Ovary (tissue), 3 donors: Measurements from ENCODE around the gene ANXA4.

Source experiments
- EP300 ChIP-seq: sonication (generic); formaldehyde crosslinking; IDR thresholded peaks from one replicate; pipeline ENCODE4 v1.6.1; 2017; ENCODE audit warnings: antibody characterized with exemption
- TF ChIP-seq, protein P1 (sequence below), 3 donors: fragments of 450-650 bp in 2 of 3; fragments of 200-600 bp in 1 of 3; IDR thresholded peaks; one replicate each; pipeline versions ENCODE4 v1.5.1 to v1.8.0; 2016 to 2022; ENCODE audit warnings: antibody characterized with exemption in 3 of 3, mild to moderate bottlenecking in 1 of 3
- donor health status: DM: no; HTN: no; CAD: no.

DNA sequence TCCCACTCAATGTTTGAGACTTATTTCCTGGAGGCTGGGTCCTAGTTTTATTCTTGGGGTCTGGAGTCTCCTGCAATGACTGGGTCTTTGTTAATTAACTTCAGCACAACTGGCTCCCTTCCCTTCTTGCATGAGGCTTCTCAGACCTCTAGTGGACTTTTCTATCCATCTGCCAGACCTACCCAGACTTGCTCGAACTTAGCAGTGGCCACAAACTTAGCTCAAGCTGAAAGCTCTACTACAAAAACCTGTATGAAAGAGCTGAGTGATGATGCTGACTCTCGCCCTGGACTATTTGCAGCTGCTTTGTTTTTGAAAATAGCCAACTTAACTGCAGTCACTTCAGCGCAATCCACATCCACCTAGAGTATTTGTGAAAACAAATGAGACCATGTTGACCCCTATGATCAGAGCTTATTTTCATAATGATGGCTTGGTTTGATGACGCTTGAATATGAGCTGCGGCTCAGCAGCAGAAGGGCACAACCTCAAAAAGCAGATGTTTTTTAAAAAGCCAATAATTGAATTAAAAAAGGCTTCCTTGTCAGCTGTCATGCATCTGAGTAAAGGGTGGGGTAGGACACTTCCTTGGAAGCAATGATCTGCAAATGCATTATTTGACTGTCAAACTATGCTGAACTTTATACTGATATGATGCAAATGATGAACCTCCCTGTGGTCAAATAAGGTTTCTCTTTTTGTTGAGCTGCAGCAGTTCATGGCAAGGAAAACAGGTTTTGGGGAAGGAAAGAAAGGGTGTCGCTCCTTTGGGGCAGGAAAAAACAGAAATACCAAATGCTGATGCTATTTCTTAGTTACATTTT, 10.6 kb upstream of the ANXA4 start:
- TF ChIP-seq, protein P1, sequence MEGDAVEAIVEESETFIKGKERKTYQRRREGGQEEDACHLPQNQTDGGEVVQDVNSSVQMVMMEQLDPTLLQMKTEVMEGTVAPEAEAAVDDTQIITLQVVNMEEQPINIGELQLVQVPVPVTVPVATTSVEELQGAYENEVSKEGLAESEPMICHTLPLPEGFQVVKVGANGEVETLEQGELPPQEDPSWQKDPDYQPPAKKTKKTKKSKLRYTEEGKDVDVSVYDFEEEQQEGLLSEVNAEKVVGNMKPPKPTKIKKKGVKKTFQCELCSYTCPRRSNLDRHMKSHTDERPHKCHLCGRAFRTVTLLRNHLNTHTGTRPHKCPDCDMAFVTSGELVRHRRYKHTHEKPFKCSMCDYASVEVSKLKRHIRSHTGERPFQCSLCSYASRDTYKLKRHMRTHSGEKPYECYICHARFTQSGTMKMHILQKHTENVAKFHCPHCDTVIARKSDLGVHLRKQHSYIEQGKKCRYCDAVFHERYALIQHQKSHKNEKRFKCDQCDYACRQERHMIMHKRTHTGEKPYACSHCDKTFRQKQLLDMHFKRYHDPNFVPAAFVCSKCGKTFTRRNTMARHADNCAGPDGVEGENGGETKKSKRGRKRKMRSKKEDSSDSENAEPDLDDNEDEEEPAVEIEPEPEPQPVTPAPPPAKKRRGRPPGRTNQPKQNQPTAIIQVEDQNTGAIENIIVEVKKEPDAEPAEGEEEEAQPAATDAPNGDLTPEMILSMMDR (IDR thresholded peaks at IDR 0.05) = no peak
- TF ChIP-seq EP300 = no peak
